Activated CD8-positive, alpha-beta memory T cell treated with anti-CD3 and anti-CD28 coated beads, Interleukin-2, amount 50 U/mL, for 1 hour (primary cell): ENCODE measurements around the gene CAPSL.
"Not testable (repeated sequence)": the region's sequence is repeated elsewhere in the genome, so short reads cannot be mapped to it uniquely, and the experiment has no call there.

Experiments
- DNase-seq: peaks from one replicate; pipeline ENCODE4 v3.0.0-alpha.2; 2020; ENCODE audit errors: extremely low read depth

The CAPSL gene

GRCh38 chr5:35938568-35939227 is at the start of gene CAPSL:
Gene CAPSL, minus strand, starts transcription at chr5:35938622. Its CDS starts 17,502 bp downstream, at chr5:35921120.
- no peak for DNase-seq

- DNase-seq, result no peak
Measured at GRCh38 chr5:35987776-35988175, 49.4 kb upstream of the CAPSL start.

- no peak for DNase-seq
Measured at GRCh38 chr5:35979715-35980114, 41.3 kb upstream of the CAPSL start.

- DNase-seq, result not testable (repeated sequence)
Measured at GRCh38 chr5:35976859-35977258, 38.4 kb upstream of the CAPSL start.

- DNase-seq, result no peak
Measured at GRCh38 chr5:35974570-35974969, 36.1 kb upstream of the CAPSL start.

- DNase-seq, result no peak
Measured at GRCh38 chr5:35971878-35972210, 33.4 kb upstream of the CAPSL start.

- DNase-seq, result no peak
Measured at GRCh38 chr5:35971186-35971877, 32.9 kb upstream of the CAPSL start.

- no peak for DNase-seq
Measured at GRCh38 chr5:35963381-35963843, 25.0 kb upstream of the CAPSL start.

- DNase-seq, result no peak
Measured at GRCh38 chr5:35960328-35960727, 21.9 kb upstream of the CAPSL start.

GRCh38 chr5:35956429-35956828 is 18.0 kb upstream of the CAPSL start:
- DNase-seq, result no peak

GRCh38 chr5:35954175-35954574 is 15.8 kb upstream of the CAPSL start:
- DNase-seq, result peak; percentile 1

GRCh38 chr5:35947085-35947484 is 8.7 kb upstream of the CAPSL start:
- no peak for DNase-seq

- no peak for DNase-seq
Measured at GRCh38 chr5:35939639-35940038, 1.2 kb upstream of the CAPSL start.

- peak; percentile 36 for DNase-seq
Measured at GRCh38 chr5:35926389-35927051, 11.9 kb downstream of the CAPSL start.

GRCh38 chr5:35924950-35925722 is 13.3 kb downstream of the CAPSL start:
- DNase-seq, result peak; percentile 71

GRCh38 chr5:35924122-35924949 is 14.1 kb downstream of the CAPSL start:
- DNase-seq, result no peak

GRCh38 chr5:35922468-35922867 is 16.0 kb downstream of the CAPSL start:
- no peak for DNase-seq

- no peak for DNase-seq
Measured at GRCh38 chr5:35921930-35922329, 16.5 kb downstream of the CAPSL start.

GRCh38 chr5:35920890-35921289 is 17.5 kb downstream of the CAPSL start:
- DNase-seq, result no peak

- DNase-seq, result no peak
Measured at GRCh38 chr5:35919191-35919590, 19.2 kb downstream of the CAPSL start.

GRCh38 chr5:35908814-35909213 is 29.6 kb downstream of the CAPSL start:
- DNase-seq, result no peak
